ENCODE data around the gene ITPK1. TPM values are rescaled to one million over a fixed set of nuclear protein-coding genes. Genes with fewer than 3 reads are reported as not detected.

ITPK1 gene
- total RNA-seq, 1 experiment from 2014 or later: 25.9 TPM

DNA sequence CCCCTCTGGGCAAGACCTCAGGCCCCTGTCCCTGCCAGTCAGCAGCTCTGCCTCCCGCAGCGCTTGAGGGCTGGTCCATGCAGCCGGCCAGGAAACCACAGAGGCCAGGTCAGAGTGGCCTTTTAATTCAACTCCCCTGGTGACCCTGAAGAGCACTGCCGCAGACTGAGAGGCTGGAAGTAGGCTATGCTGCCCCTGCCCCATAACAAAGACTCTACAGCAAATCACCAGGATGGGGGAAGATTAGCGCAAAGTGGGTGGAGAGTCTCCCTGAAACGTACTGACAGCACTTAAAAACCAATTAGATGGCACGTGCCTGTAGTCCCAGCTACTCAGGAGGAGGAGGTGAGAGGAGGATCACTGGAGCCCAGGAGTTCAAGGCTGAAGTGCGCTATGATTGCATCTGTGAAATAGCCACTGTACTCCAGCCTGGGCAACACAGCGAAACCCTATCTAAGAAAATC, 70.5 kb downstream of the ITPK1 start:
- intact Hi-C loops (cut with micrococcal nuclease; ENCODE audit: unreplicated experiment) (no loop called here), in situ Hi-C loops (cut with HindIII; ENCODE audit: low pct_unique_long_range_greater_than_20kb, low sequenced_read_pairs) (no loop called here)
- DNase-seq (ENCODE audit: low read depth, low spot score) (no peak), ATAC-seq (no peak)
- no peak overlapping the region for H3K27ac ChIP-seq (ENCODE audit: low read length)
- H3K36me3 ChIP-seq (ENCODE audit: control insufficient read depth, insufficient read depth, low read length): no peaks in the 10 kb centered on the region
- H3K9me3 ChIP-seq (ENCODE audit: control insufficient read depth, insufficient read depth, low read depth, low read length): no peaks in the 10 kb centered on the region
- 0 out of 2 replicates have a peak, but pooled peaks cover 3% of the 10 kb centered on the region for H3K4me1 ChIP-seq (ENCODE audit: control insufficient read depth, insufficient read depth, low read length)
- no TSS peak for BruUV-seq (replicated peaks)
- ChIA-PET CTCF (interaction anchor here (0.6 kb wide), 1 partner anchor 279 kb away, joined by 4 read pairs; no protein-coding TSS in a partner anchor), POLR2A (no interaction called here)
- no peaks in the 10 kb centered on the region for H3K27me3 ChIP-seq (ENCODE audit: control insufficient read depth, insufficient read depth, low read length)
- no peak for TF ChIP-seq SIN3A (IDR thresholded peaks at IDR 0.05; ENCODE audit: borderline replicate concordance, insufficient read depth, low read depth, low read length)
- no peak for TF ChIP-seq POLR2AphosphoS5 (IDR thresholded peaks at IDR 0.05; ENCODE audit: low read depth, low read length)
- TF ChIP-seq, protein P1, sequence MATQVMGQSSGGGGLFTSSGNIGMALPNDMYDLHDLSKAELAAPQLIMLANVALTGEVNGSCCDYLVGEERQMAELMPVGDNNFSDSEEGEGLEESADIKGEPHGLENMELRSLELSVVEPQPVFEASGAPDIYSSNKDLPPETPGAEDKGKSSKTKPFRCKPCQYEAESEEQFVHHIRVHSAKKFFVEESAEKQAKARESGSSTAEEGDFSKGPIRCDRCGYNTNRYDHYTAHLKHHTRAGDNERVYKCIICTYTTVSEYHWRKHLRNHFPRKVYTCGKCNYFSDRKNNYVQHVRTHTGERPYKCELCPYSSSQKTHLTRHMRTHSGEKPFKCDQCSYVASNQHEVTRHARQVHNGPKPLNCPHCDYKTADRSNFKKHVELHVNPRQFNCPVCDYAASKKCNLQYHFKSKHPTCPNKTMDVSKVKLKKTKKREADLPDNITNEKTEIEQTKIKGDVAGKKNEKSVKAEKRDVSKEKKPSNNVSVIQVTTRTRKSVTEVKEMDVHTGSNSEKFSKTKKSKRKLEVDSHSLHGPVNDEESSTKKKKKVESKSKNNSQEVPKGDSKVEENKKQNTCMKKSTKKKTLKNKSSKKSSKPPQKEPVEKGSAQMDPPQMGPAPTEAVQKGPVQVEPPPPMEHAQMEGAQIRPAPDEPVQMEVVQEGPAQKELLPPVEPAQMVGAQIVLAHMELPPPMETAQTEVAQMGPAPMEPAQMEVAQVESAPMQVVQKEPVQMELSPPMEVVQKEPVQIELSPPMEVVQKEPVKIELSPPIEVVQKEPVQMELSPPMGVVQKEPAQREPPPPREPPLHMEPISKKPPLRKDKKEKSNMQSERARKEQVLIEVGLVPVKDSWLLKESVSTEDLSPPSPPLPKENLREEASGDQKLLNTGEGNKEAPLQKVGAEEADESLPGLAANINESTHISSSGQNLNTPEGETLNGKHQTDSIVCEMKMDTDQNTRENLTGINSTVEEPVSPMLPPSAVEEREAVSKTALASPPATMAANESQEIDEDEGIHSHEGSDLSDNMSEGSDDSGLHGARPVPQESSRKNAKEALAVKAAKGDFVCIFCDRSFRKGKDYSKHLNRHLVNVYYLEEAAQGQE (IDR thresholded peaks at IDR 0.05; ENCODE audit: insufficient read depth in 1 of 2, low read depth in 2 of 2, low read length in 1 of 2): no peak
- no peak for TF ChIP-seq TCF7L2 (IDR thresholded peaks at IDR 0.05; ENCODE audit: low read depth, low read length)
- H3K4me3 ChIP-seq (ENCODE audit: low read depth in 2 of 2, low read length in 2 of 2): no peak overlapping the region

DNA sequence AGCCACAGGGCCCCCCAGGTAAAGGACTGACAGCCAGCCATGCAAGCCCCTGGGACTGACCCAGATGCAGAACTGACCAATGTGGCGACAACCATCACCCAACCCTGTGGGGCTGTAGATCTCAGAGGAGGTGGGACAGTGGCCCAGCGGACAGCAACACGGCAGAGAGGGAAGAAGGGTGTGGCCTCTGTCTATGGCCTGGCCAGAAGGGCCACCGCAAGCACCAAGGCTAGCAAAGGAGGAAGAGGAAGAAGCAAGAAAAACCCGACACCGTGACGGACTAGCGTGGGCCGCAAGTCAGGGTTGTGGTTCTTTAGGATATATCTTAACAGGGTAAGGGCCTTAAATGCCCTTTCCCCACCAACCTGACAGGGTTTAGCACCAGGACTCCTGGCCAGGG, 71.2 kb downstream of the ITPK1 start:
- POLR2A ChIA-PET: no interaction called here

More for the DNA sequence above, 71.2 kb downstream of the ITPK1 start:
- BruUV-seq (replicated peaks): no TSS peak
- Histone ChIP-seq H3K27ac (ENCODE audit: low read length) (no peak overlapping the region), H3K27me3 (ENCODE audit: control insufficient read depth, insufficient read depth, low read length) (no peaks in the 10 kb centered on the region), H3K9me3 (ENCODE audit: control insufficient read depth, insufficient read depth, low read depth, low read length) (no peaks in the 10 kb centered on the region), H3K4me3 (ENCODE audit: low read depth in 2 of 2, low read length in 2 of 2) (no peak overlapping the region), H3K4me1 (ENCODE audit: control insufficient read depth, insufficient read depth, low read length) (0 out of 2 replicates have a peak, but pooled peaks cover 3% of the 10 kb centered on the region), H3K36me3 (ENCODE audit: control insufficient read depth, insufficient read depth, low read length) (no peaks in the 10 kb centered on the region)
- TF ChIP-seq SIN3A (IDR thresholded peaks at IDR 0.05; ENCODE audit: borderline replicate concordance, insufficient read depth, low read depth, low read length): no peak
- no peak for TF ChIP-seq POLR2AphosphoS5 (IDR thresholded peaks at IDR 0.05; ENCODE audit: low read depth, low read length)
- TF ChIP-seq CTCF (IDR thresholded peaks at IDR 0.05): no peak
- TF ChIP-seq TCF7L2 (IDR thresholded peaks at IDR 0.05; ENCODE audit: low read depth, low read length): no peak
- TF ChIP-seq, protein P1 (IDR thresholded peaks at IDR 0.05; ENCODE audit: insufficient read depth in 1 of 2, low read depth in 2 of 2, low read length in 1 of 2): no peak
- intact Hi-C loops (cut with micrococcal nuclease; ENCODE audit: unreplicated experiment): no loop called here
- DNase-seq (ENCODE audit: low read depth, low spot score) (no peak), ATAC-seq (no peak)
- in situ Hi-C loops (cut with HindIII; ENCODE audit: low pct_unique_long_range_greater_than_20kb, low sequenced_read_pairs): no loop called here
- CTCF ChIA-PET: no interaction called here

Measured in Panc1 (cell line).